Activated CD4-positive, alpha-beta T cell treated with anti-CD3 and anti-CD28 coated beads for 4 hours (primary cell): ENCODE data around the gene PTPRA.

ENCODE experiments used
- DNase-seq, 2 donors: peaks; one replicate each; pipeline ENCODE4 v3.0.0-alpha.2; 2020

PTPRA gene

GRCh38 chr20:2851086-2851485 lies 22.2 kb upstream of the PTPRA start:
- DNase-seq, result no peak

- DNase-seq, result no peak
Measured at GRCh38 chr20:2858591-2858990, 14.7 kb upstream of the PTPRA start.

DNA sequence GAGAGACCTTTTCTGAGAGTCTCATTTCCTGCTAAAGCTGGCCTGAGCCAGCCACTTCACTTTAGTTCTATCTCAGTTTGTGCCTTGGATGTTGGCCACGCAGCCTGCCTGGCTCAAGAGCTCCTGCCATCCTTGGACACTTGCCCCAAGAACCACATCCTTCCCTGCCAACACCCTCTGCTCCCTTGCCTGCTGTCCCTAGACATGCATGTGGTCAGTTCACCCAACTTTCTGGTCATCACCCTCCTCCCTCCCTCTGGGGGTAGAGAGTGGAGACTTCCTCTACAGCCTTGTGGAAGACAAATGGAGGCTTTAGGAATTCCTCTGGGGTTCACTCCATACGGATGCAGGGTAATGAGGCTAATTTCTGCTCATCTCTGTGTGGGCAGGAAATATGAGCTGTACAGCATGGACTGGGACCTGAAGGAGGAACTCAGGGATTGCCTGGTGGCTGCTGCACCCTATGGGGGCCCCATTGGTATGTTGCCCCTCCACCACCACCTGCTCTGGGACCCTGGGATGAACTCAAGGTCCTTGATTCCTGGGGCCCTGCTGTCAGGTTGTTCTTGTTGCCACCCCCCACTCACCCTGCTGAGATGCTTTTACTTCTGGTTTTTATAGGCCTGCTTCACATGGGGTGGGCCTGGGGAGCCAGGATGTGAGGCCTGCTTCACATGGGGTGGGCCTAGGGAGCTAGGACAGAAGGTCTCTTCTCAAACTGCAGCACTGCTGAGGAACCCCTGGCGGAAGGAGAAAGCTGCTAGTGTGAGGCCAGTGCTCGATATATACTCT lies 13.8 kb upstream of the PTPRA start:
- no peak for DNase-seq

DNA sequence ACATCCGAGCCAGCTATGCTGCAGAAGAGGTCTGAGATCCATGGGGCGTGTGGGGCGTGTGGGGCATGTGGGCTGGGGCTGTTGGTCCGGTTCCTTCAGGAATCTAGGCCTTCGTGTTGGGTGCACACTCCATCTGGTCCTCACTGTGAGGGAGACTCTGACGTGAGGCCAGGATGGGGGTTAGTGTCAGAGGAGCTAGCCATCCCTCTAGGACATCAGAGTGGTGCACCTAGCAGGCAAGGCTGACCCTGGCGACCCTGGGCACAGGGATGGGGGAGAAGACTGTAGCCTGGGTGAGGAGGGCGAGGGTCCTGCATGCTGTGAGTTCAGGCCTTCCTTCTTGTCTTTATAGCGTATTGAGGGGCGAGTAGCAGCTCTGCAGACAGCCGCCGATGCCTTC lies 8.7 kb upstream of the PTPRA start:
- DNase-seq, result no peak

DNA sequence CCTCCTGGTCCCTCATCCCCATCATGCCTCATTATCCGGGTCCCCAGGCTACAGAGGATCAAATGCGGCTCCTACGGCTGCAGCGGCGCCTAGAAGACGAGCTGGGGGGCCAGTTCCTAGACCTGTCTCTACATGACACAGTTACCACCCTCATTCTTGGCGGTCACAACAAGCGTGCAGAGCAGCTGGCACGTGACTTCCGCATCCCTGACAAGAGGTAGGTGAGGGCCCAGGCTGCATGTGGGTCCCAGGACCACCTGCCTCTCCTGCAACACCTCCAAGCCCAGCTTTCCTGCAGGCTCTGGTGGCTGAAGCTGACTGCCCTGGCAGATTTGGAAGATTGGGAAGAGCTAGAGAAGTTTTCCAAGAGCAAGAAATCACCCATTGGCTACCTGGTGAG lies 8.2 kb upstream of the PTPRA start:
- DNase-seq, result no peak

- peak in 1 of 2 donors; percentile 29 for DNase-seq
Measured at GRCh38 chr20:2865630-2866029, 7.7 kb upstream of the PTPRA start.

DNA sequence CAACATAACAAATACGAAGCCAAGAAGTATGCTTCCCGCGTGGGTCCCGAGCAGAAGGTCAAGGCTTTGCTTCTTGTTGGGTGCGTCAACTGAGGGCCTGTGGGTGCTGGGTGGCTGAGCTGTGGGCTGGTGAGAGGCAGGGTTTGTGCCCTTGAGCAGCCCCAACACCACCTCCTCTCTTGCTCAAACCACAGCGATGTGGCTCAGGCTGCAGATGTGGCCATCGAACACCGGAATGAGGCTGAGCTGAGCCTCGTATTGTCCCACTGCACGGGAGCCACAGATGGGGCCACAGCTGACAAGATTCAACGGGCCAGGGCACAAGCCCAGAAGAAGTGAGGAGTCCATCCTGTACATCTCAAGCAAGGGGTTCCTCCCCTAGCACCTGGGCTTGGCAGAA lies 7.0 kb upstream of the PTPRA start:
- DNase-seq, result no peak

GRCh38 chr20:2867081-2867864 lies 6.0 kb upstream of the PTPRA start:
- DNase-seq, result no peak

DNA sequence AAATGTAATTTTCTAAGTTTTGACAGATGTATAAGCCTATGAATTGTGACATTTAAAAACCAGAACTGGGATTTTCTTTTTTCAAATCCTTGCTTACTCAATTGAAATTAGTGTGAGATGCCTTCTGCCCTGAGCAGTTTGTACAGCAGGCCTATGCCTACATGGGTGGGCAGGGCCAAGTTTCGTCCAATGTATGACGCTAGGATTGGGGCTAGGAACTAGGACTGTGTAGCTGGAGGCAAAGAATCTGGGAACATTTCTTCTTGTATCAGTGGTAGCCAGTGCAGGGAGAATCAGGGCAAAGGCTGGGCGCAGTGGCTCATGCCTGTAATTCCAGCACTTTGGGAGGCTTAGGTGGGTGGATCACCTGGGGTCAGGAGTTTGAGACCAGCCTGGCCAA lies 3.9 kb upstream of the PTPRA start:
- no peak for DNase-seq

GRCh38 chr20:2871111-2871465 lies 2.2 kb upstream of the PTPRA start:
- DNase-seq, result no peak

DNA sequence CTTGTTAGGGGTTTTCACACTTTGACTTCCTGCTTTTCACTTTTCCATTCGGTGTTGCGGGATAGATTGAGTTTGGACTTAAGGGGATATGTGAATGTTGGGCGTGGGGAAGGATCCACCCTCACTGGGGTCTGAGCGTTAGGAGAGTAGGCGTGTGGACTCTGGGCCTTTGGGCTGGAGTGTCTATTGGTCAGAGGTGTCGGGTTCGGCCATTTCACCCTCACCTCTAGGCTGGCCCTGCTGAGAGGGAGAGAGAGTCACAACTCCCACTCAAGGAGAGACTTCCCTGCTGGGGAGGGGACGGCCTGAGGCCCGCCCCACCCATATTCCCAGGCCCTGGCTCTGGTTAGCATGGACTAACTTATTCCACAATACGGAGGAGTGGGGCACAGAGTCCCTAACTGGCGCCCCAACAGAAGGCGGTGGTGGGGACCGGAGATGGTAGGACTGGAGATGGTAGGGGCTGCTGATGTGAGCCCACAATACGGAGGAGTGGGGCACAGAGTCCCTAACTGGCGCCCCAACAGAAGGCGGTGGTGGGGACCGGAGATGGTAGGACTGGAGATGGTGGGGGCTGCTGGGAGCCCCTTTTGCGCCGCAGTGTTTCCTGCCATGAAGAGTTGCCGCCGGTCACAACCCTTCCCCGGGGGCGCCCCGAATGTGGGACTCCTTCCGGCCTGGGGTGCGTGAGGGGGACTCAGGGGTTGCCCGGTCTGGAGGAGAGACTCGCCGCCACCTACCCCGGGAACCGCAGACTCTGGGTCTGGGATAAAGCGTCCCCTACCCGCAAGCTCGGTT lies 1.4 kb upstream of the PTPRA start:
- no peak for DNase-seq

DNA sequence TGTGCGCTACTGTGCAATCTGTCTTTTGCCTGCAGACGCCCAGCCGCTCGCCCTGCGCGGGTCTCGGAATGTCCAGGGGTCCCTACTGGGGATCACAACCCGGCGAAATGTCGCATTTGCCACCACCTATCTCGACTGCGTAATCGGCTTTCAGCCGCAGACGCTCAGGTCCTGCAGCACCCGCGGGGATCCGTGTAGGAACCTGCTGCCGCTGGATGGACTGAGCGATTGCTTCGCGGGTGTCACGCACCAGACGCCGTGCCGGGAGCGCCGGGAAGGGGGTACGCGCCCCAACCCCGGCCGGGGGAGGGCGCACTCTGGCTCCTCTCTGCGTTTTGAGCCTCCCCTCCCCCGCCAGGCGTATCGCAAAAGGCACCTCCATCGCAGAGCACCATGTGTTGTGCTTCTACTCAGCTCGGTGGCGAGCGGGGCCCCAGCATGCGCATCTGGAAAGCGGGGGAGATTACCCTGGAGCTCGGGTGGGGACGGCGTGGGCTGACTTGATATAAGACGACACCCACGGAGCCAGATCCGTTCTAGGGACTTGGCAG lies 747 bp upstream of the PTPRA start:
- DNase-seq, result peak; percentile 77 to 80

GRCh38 chr20:2873747-2874041 lies 413 bp downstream of the PTPRA start:
- peak; percentile 39 to 60 for DNase-seq

DNA sequence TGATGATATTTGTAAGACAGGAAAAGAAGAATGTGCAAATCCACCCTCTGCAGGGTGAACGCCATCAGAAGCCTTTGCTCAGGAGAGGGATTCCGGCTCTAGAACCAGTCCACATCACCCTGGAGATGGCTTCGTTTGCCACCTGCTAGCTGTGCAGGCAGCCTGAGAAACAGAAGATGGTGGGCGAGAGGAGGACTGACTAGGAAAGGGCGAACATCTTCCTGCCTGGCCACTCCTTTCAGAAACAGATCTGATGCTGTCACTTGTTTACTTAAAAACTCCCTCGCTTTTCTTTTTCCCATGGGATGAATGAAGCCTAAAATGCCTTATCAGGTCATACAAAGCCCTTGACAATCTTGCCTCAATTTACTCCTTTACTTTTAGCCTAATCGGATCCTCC lies 1.2 kb downstream of the PTPRA start:
- no peak for DNase-seq

GRCh38 chr20:2875690-2876203 lies 2.5 kb downstream of the PTPRA start:
- DNase-seq, result no peak

GRCh38 chr20:2878515-2878914 lies 5.2 kb downstream of the PTPRA start:
- DNase-seq, result no peak

- no peak for DNase-seq
Measured at GRCh38 chr20:2879146-2879545, 5.9 kb downstream of the PTPRA start.

DNA sequence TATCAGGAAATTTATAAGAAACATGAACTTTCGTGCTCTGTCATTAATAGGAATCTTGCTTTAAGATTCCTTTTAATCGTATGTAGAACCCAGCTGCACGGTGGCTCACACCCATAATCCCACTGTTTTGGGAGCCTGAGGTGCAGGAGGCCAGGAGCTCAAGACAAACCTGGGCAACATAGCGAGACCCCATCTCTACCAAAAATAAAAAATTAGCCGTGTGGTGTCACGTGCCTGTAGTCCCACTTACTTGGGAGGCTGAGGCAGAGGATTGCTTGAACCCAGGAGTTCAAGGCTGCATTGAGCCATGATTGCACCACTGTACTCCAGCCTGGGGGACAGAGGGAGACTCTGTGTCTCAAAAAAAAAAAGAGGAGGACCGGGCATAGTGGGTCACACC lies 7.4 kb downstream of the PTPRA start:
- no peak for DNase-seq

- no peak for DNase-seq
Measured at GRCh38 chr20:2883726-2884637, 10.7 kb downstream of the PTPRA start.

DNA sequence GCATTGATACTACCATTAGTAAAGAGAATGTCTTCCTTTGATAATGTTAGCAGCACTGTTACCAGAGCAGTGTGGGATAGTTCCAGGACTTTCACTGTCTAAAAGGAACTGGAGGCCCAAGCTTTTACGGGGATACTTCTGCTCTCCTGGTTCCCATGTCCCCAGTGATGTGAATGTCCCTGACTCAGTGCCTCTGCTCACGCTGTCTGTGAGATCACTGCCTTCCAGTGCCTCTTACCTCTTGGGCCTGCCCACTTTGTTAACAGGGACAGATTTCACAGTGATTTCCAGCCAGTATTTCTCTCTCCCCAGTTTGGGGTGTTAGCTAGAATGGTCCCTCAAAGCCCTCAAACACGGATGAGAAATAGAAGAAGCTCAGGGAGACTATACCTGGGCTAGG lies 14.4 kb downstream of the PTPRA start:
- DNase-seq, result no peak

DNA sequence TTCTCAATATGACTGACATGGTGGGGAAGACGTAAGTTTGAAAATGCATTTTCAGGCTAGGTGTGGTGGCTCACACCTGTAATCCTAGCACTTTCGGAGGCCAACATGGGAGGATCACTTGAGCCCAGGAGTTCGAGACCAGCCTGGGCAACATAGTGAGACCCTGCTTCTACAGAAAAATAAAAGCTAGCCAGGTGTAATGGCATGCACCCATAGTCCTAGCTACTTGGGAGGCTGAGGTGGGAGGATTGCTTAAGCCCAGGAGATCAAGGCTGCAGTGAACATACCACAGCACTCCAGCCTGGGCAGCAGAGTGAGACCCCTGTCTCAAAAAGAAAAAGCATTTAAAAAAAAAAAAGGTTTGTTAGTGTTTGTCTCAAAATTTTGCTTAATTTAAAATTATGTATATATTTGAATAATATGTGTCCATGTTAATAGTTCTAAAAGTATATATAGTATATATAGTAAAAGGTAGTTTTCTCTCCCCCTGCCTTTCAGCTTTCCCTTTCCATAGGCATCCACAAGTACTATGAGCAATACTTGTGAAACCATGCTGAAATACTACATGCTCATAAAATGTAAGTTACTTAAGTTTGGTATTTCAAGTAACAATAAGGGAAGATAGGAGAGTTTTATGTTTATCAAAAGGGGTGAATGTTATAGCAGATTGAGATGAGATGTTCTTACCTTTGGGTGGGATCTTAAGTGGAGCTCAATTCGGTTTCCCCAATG lies 15.1 kb downstream of the PTPRA start:
- no peak for DNase-seq

DNA sequence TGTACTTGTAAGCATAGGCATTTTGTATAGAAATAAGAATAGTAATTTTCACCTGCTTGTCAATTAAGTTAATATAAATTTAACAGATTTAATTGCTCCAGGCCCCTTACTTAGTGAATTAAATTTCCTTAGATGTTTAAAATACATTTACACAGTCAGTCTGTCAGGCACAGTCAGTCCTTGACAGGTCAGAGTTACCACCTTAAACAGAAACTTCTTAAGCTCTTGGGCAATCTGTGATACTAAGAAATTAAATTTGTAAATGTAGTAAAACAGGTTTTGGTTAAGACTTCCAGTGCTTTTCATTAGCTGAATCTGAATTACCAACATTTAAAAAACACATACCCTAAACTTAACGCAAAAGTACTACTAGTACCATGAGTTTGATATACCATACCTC lies 15.9 kb downstream of the PTPRA start:
- no peak for DNase-seq
